ENCODE measurements around the gene NGFR. TPM values are rescaled to one million over a fixed set of nuclear protein-coding genes. Genes with fewer than 3 reads are reported as not detected.

The NGFR gene
- total and polyA plus RNA-seq, 9 donors = 0.35 to 13.2 (median 3.4) TPM

DNA sequence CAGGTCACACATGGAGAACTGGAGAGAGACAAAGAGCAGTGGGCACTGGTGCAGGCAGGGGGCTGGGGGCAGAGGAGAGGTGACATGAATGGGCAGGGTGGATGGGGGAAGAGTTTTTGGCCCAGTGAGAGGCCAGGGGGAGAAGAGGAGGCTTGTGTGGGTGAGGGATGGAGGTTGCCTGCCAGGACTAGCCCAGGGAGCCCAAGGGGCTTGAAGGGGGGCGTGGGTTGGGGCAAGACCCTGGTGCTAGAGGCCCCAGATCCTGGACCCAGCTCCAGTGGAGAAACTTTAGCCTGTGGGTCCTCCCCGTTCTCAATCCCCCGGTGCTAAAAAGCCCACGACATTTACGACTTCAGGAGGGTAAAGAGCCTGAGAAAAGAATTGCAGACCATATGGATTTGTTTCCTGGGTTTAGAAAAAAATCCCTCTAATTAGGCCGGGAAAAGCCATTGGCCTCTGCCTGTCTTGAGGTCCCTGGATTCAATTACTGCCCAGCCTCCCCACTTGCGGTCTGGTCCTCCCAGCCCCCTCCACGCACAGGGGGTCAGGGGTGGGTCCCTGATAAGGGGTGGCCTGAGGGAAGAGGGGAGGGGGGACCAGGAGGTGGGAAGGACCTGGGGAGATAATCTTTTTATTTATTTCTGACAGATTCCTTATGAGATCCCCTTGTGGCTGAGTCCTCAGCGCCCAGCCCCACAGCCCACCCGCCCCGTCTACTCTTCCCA lies 33.0 kb downstream of the NGFR start:
- intact Hi-C loops (cut with DNase I) = no loop called here
- TF ChIP-seq EP300 (IDR thresholded peaks at IDR 0.05) (no peak), POLR2A (IDR thresholded peaks at IDR 0.05) (no peak), CTCF (IDR thresholded peaks at IDR 0.05) (no peak)
- no peaks in the 10 kb centered on the region for H3K4me1 ChIP-seq (ENCODE audit: insufficient read depth)
- H3K27me3 ChIP-seq = no peaks in the 10 kb centered on the region
- H3K4me3 ChIP-seq = no peak overlapping the region
- no peak for DNase-seq
- 77 to 78% (median 78%) methylated on average over 11 of the region's 11 CpGs for WGBS, 3 donors
- H3K9me3 ChIP-seq = no peaks in the 10 kb centered on the region
- no peaks in the 10 kb centered on the region for H3K36me3 ChIP-seq
- H3K27ac ChIP-seq = no peak overlapping the region

GRCh38 chr17:49528966-49529365 lies 33.9 kb downstream of the NGFR start:
- no peak for TF ChIP-seq EP300 (IDR thresholded peaks at IDR 0.05)
- TF ChIP-seq POLR2A (IDR thresholded peaks at IDR 0.05) = no peak
- TF ChIP-seq CTCF (IDR thresholded peaks at IDR 0.05) = no peak
- intact Hi-C loops (cut with DNase I) = no loop called here
- 89 to 97% (median 95%) methylated on average over 3 of the region's 3 CpGs for WGBS, 3 donors
- H3K4me3 ChIP-seq = no peak overlapping the region
- H3K4me1 ChIP-seq (ENCODE audit: insufficient read depth) = no peaks in the 10 kb centered on the region
- no peak overlapping the region for H3K27ac ChIP-seq
- DNase-seq = no peak
- H3K36me3 ChIP-seq = no peaks in the 10 kb centered on the region
- no peaks in the 10 kb centered on the region for H3K27me3 ChIP-seq
- H3K9me3 ChIP-seq = no peaks in the 10 kb centered on the region

DNA sequence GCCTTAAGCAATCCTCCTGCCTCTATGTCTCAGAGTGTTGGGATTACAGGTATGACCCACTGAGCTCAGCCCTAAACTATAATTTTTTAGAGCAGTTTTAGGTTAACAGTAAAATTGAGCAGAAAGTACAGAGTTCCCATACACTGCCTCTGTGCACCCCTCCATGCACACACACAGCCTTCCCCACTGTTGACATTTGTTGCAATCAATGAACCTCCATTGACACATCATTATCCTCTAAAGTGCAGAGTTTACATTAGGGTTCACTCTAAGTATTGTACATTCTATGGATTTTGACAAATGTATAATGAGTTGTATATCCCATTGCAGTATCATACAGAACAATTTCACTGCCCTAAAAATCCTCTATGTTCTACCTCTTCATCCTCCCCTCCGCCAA lies 35.0 kb downstream of the NGFR start:
- intact Hi-C loops (cut with DNase I) = no loop called here
- Histone ChIP-seq H3K9me3 (no peaks in the 10 kb centered on the region), H3K27ac (no peak overlapping the region), H3K4me3 (no peak overlapping the region), H3K4me1 (ENCODE audit: insufficient read depth) (no peaks in the 10 kb centered on the region), H3K36me3 (no peaks in the 10 kb centered on the region), H3K27me3 (no peaks in the 10 kb centered on the region)
- no peak for DNase-seq
- no peak for TF ChIP-seq CTCF (IDR thresholded peaks at IDR 0.05)
- TF ChIP-seq EP300 (IDR thresholded peaks at IDR 0.05) = no peak
- TF ChIP-seq POLR2A (IDR thresholded peaks at IDR 0.05) = no peak
- WGBS, 3 donors = 95 to 100% (median 98%) methylated on average over 1 of the region's 1 CpG

DNA sequence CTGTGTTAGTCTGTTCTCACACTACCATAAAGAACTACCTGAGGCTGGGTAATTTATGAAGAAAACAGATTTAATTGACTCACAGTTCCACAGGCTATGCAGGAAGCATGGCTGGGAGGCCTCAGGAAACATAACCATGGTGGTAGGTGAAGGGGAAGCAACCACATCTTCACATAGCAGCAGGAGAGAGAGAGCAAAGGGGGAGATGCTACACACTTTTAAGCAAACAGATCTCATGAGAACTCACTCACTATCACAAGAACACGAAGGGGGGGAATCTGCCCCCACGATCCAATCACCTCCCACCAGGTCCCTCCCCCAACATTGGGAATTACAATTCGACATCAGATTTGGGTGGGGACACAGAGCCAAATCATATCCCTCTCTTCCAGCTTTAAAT lies 48.8 kb downstream of the NGFR start:
- 61 to 67% (median 64%) methylated on average over 3 of the region's 3 CpGs for WGBS, 3 donors
- H3K4me1 ChIP-seq (ENCODE audit: insufficient read depth) = no peaks in the 10 kb centered on the region
- H3K4me3 ChIP-seq = no peak overlapping the region
- no peak for DNase-seq
- H3K27ac ChIP-seq = no peak overlapping the region
- no peaks in the 10 kb centered on the region for H3K36me3 ChIP-seq
- intact Hi-C loops (cut with DNase I) = loop anchor here in 1 of 4 donors (10.0 kb wide), 1 partner anchor 229 kb away; no protein-coding TSS in a partner anchor
- TF ChIP-seq CTCF (IDR thresholded peaks at IDR 0.05) (no peak), POLR2A (IDR thresholded peaks at IDR 0.05) (no peak), EP300 (IDR thresholded peaks at IDR 0.05) (no peak)
- H3K9me3 ChIP-seq = no peaks in the 10 kb centered on the region
- no peaks in the 10 kb centered on the region for H3K27me3 ChIP-seq

All from ovary (tissue), 9 donors.